IgD-negative memory B cell (primary cell): ENCODE results near the gene ETFB. TPM values are rescaled to one million over a fixed set of nuclear protein-coding genes. Genes with fewer than 3 reads are reported as not detected.
A peak's percentile ranks its signal among the peaks of the same experiment; 100 is the strongest.
"Not testable (repeated sequence)": the region's sequence is repeated elsewhere in the genome, so short reads cannot be mapped to it uniquely, and the experiment has no call there.

Experiments used
- H3K27ac Mint-ChIP-seq, 3 donors: one replicate each; pipeline ENCODE4 v1.8.0; 2020 to 2022; ENCODE audit warnings: mild to moderate bottlenecking in 3 of 3, mixed read lengths in 3 of 3, moderate library complexity in 1 of 3
- H3K27me3 Mint-ChIP-seq: one replicate; pipeline ENCODE4 v1.8.0; 2021; ENCODE audit warnings: mixed read lengths
- H3K36me3 Mint-ChIP-seq: one replicate; pipeline ENCODE4 v1.8.0; 2020; ENCODE audit warnings: mild to moderate bottlenecking, mixed read lengths
- H3K4me1 Mint-ChIP-seq, 3 donors: one replicate each; pipeline ENCODE4 v1.8.0; 2020 to 2022; ENCODE audit warnings: mixed read lengths in 3 of 3, mild to moderate bottlenecking in 1 of 3
- H3K4me3 Mint-ChIP-seq, 4 donors: one replicate each; pipeline ENCODE4 v1.8.0; 2020 to 2022; ENCODE audit warnings: mild to moderate bottlenecking in 4 of 4, mixed read lengths in 4 of 4, moderate library complexity in 3 of 4
- H3K9me3 Mint-ChIP-seq, 3 donors: one replicate each; pipeline ENCODE4 v1.8.0; 2020 to 2021; ENCODE audit warnings: mixed read lengths in 3 of 3, mild to moderate bottlenecking in 1 of 3
- polyA plus RNA-seq: library from polyadenylated mRNA; unstranded; fragments of 300-500 nt; fragmentation: Illumina TruSeq; gene quantifications from one replicate; pipeline ENCODE4 v1.2.3, GENCODE V29; 2021

Gene ETFB
- polyA plus RNA-seq: 91.4 TPM

GRCh38 chr19:51365965-51366388 is at the start of gene ETFB:
Gene ETFB, minus strand, starts transcription at chr19:51366388. Its CDS starts 62 bp downstream, at chr19:51366326.
- H3K4me1 Mint-ChIP-seq: peaks cover 6 to 24% (median 16%) of the 10 kb centered on the region in 3 donors
- no peaks in the 10 kb centered on the region for H3K27me3 Mint-ChIP-seq
- no peaks in the 10 kb centered on the region for H3K9me3 Mint-ChIP-seq
- H3K27ac Mint-ChIP-seq: peak within 1 kb of the TSS; percentile 89 to 98 (median 97)
- H3K4me3 Mint-ChIP-seq: peak within 1 kb of the TSS; percentile 89 to 98 (median 96)
- no peaks in the 10 kb centered on the region for H3K36me3 Mint-ChIP-seq

- H3K4me3 Mint-ChIP-seq: no peak overlapping the region
- H3K9me3 Mint-ChIP-seq: no peaks in the 10 kb centered on the region
- peaks cover 10 to 27% (median 16%) of the 10 kb centered on the region in 3 donors for H3K4me1 Mint-ChIP-seq
- no peak overlapping the region for H3K27ac Mint-ChIP-seq
- H3K36me3 Mint-ChIP-seq: no peaks in the 10 kb centered on the region
- H3K27me3 Mint-ChIP-seq: no peaks in the 10 kb centered on the region
Measured at GRCh38 chr19:51415187-51415586, 49.0 kb upstream of the ETFB start.

GRCh38 chr19:51410950-51411748 is 45.0 kb upstream of the ETFB start:
- H3K4me3 Mint-ChIP-seq: peak overlapping the region in 1 of 4 donors; percentile 8
- H3K4me1 Mint-ChIP-seq: peaks cover 19 to 24% (median 23%) of the 10 kb centered on the region in 3 donors
- no peaks in the 10 kb centered on the region for H3K9me3 Mint-ChIP-seq
- H3K27ac Mint-ChIP-seq: peak overlapping the region in 2 of 3 donors; percentile 20 to 39
- peaks cover 2% of the 10 kb centered on the region for H3K27me3 Mint-ChIP-seq
- H3K36me3 Mint-ChIP-seq: no peaks in the 10 kb centered on the region

GRCh38 chr19:51407511-51408131 is 41.4 kb upstream of the ETFB start:
- Mint-ChIP-seq H3K4me1 (peaks cover 13 to 21% (median 14%) of the 10 kb centered on the region in 3 donors), H3K27me3 (peaks cover 2% of the 10 kb centered on the region), H3K4me3 (peak overlapping the region in 1 of 4 donors; percentile 28), H3K36me3 (no peaks in the 10 kb centered on the region), H3K9me3 (peaks cover 0 to 2% (median 0%) of the 10 kb centered on the region in 3 donors), H3K27ac (no peak overlapping the region)

- Mint-ChIP-seq H3K4me1 (peaks cover 0 to 7% (median 1%) of the 10 kb centered on the region in 3 donors), H3K4me3 (peak overlapping the region in 1 of 4 donors; percentile 66), H3K36me3 (no peaks in the 10 kb centered on the region), H3K9me3 (peaks cover 0 to 3% (median 2%) of the 10 kb centered on the region in 3 donors), H3K27me3 (no peaks in the 10 kb centered on the region), H3K27ac (no peak overlapping the region)
Measured at GRCh38 chr19:51402117-51402516, 35.9 kb upstream of the ETFB start.

- peaks cover 10 to 20% (median 11%) of the 10 kb centered on the region in 3 donors for H3K4me1 Mint-ChIP-seq
- H3K27me3 Mint-ChIP-seq, H3K9me3 Mint-ChIP-seq, H3K4me3 Mint-ChIP-seq, H3K36me3 Mint-ChIP-seq, H3K27ac Mint-ChIP-seq: not testable (repeated sequence)
Measured at GRCh38 chr19:51399936-51400335, 33.7 kb upstream of the ETFB start.

GRCh38 chr19:51399231-51399630 is 33.0 kb upstream of the ETFB start:
- Mint-ChIP-seq H3K27ac (no peak overlapping the region), H3K27me3 (no peaks in the 10 kb centered on the region), H3K36me3 (no peaks in the 10 kb centered on the region), H3K4me3 (no peak overlapping the region), H3K9me3 (peaks cover 0 to 3% (median 2%) of the 10 kb centered on the region in 3 donors), H3K4me1 (peaks cover 14 to 26% (median 15%) of the 10 kb centered on the region in 3 donors)

GRCh38 chr19:51398096-51398704 is 32.0 kb upstream of the ETFB start:
- Mint-ChIP-seq H3K9me3 (peaks cover 0 to 3% (median 2%) of the 10 kb centered on the region in 3 donors), H3K36me3 (no peaks in the 10 kb centered on the region), H3K4me3 (peak overlapping the region in 1 of 4 donors; percentile 38), H3K27ac (peak overlapping the region in 2 of 3 donors; percentile 73 to 89), H3K27me3 (no peaks in the 10 kb centered on the region), H3K4me1 (peaks cover 18 to 30% (median 19%) of the 10 kb centered on the region in 3 donors)

- H3K4me3 Mint-ChIP-seq, H3K36me3 Mint-ChIP-seq, H3K27ac Mint-ChIP-seq, H3K27me3 Mint-ChIP-seq, H3K9me3 Mint-ChIP-seq: not testable (repeated sequence)
- H3K4me1 Mint-ChIP-seq: peaks cover 18 to 30% (median 20%) of the 10 kb centered on the region in 3 donors
Measured at GRCh38 chr19:51397453-51397852, 31.3 kb upstream of the ETFB start.

- no peaks in the 10 kb centered on the region for H3K9me3 Mint-ChIP-seq
- H3K4me1 Mint-ChIP-seq: peaks cover 17 to 35% (median 20%) of the 10 kb centered on the region in 3 donors
- no peaks in the 10 kb centered on the region for H3K36me3 Mint-ChIP-seq
- no peaks in the 10 kb centered on the region for H3K27me3 Mint-ChIP-seq
- no peak overlapping the region for H3K4me3 Mint-ChIP-seq
- H3K27ac Mint-ChIP-seq: peak overlapping the region in 1 of 3 donors; percentile 92
Measured at GRCh38 chr19:51396175-51396574, 30.0 kb upstream of the ETFB start.

GRCh38 chr19:51394050-51394836 is 28.1 kb upstream of the ETFB start:
- no peaks in the 10 kb centered on the region for H3K9me3 Mint-ChIP-seq
- H3K4me3 Mint-ChIP-seq: peak overlapping the region; percentile 80 to 96 (median 92)
- peak overlapping the region; percentile 73 to 93 (median 79) for H3K27ac Mint-ChIP-seq
- H3K27me3 Mint-ChIP-seq: no peaks in the 10 kb centered on the region
- peaks cover 1% of the 10 kb centered on the region for H3K36me3 Mint-ChIP-seq
- peaks cover 19 to 36% (median 20%) of the 10 kb centered on the region in 3 donors for H3K4me1 Mint-ChIP-seq

GRCh38 chr19:51392701-51393100 is 26.5 kb upstream of the ETFB start:
- Mint-ChIP-seq H3K27ac (no peak overlapping the region), H3K36me3 (peaks cover 1% of the 10 kb centered on the region), H3K9me3 (no peaks in the 10 kb centered on the region), H3K27me3 (no peaks in the 10 kb centered on the region), H3K4me3 (peak overlapping the region in 1 of 4 donors; percentile 41), H3K4me1 (peaks cover 19 to 29% (median 20%) of the 10 kb centered on the region in 3 donors)

GRCh38 chr19:51391073-51391611 is 25.0 kb upstream of the ETFB start:
- Mint-ChIP-seq H3K36me3 (peaks cover 1% of the 10 kb centered on the region), H3K9me3 (no peaks in the 10 kb centered on the region), H3K27me3 (no peaks in the 10 kb centered on the region), H3K4me1 (peaks cover 17 to 26% (median 18%) of the 10 kb centered on the region in 3 donors), H3K4me3 (peak overlapping the region in 3 of 4 donors; percentile 41 to 70 (median 54)), H3K27ac (peak overlapping the region in 2 of 3 donors; percentile 7 to 78)

- Mint-ChIP-seq H3K9me3 (no peaks in the 10 kb centered on the region), H3K4me3 (no peak overlapping the region), H3K36me3 (peaks cover 1% of the 10 kb centered on the region), H3K27me3 (no peaks in the 10 kb centered on the region), H3K27ac (no peak overlapping the region), H3K4me1 (peaks cover 5 to 9% (median 5%) of the 10 kb centered on the region in 3 donors)
Measured at GRCh38 chr19:51389143-51389542, 23.0 kb upstream of the ETFB start.
